Measurements from ENCODE around the gene ZSCAN30. TPM values are rescaled to one million over a fixed set of nuclear protein-coding genes. Genes with fewer than 3 reads are reported as not detected.

ZSCAN30 gene
- total and polyA plus RNA-seq, 2 donors from 2014 or later, result 10.0 to 20.7 TPM

- H3K9ac ChIP-seq (ENCODE audit: low read length in 3 of 3), result no peak overlapping the region
- no peak overlapping the region for H3K4me3 ChIP-seq (ENCODE audit: low read length in 3 of 3)
- no peak for FAIRE-seq
- intact Hi-C loops (cut with DNase I), result no loop called here
- H3K36me3 ChIP-seq (ENCODE audit: control insufficient read depth in 2 of 3, insufficient read depth in 3 of 3, low read length in 3 of 3), result peaks cover 25 to 54% (median 38%) of the 10 kb centered on the region in 3 donors
- peaks cover 0 to 12% (median 0%) of the 10 kb centered on the region in 3 donors for H3K9me3 ChIP-seq (ENCODE audit: control insufficient read depth in 2 of 3, insufficient read depth in 1 of 3, low read length in 3 of 3)
- H3K4me1 ChIP-seq (ENCODE audit: control insufficient read depth in 2 of 3, insufficient read depth in 2 of 3, low read depth in 1 of 3, low read length in 3 of 3), result peaks cover 0 to 2% (median 0%) of the 10 kb centered on the region in 3 donors
- H3K27me3 ChIP-seq (ENCODE audit: control insufficient read depth, insufficient read depth, low read length), result no peaks in the 10 kb centered on the region
- no peak overlapping the region for H3K27ac ChIP-seq (ENCODE audit: low read depth in 2 of 2, low read length in 2 of 2)
- no peak for TF ChIP-seq CTCF (IDR thresholded peaks at IDR 0.05; ENCODE audit: borderline replicate concordance, extremely low read depth, insufficient read depth)
- no peak for DNase-seq
Observed at GRCh38 chr18:35244671-35245070, 45.4 kb downstream of the ZSCAN30 start.

GRCh38 chr18:35242426-35242825 is 47.6 kb downstream of the ZSCAN30 start:
- Histone ChIP-seq H3K36me3 (ENCODE audit: control insufficient read depth in 2 of 3, insufficient read depth in 3 of 3, low read length in 3 of 3) (peaks cover 13 to 47% (median 32%) of the 10 kb centered on the region in 3 donors), H3K4me1 (ENCODE audit: control insufficient read depth in 2 of 3, insufficient read depth in 2 of 3, low read depth in 1 of 3, low read length in 3 of 3) (peaks cover 0 to 2% (median 0%) of the 10 kb centered on the region in 3 donors), H3K9ac (ENCODE audit: low read length in 3 of 3) (peak overlapping the region in 1 of 3 donors; percentile 84), H3K9me3 (ENCODE audit: control insufficient read depth in 2 of 3, insufficient read depth in 1 of 3, low read length in 3 of 3) (peaks cover 0 to 12% (median 0%) of the 10 kb centered on the region in 3 donors), H3K4me3 (ENCODE audit: low read length in 3 of 3) (peak overlapping the region in 1 of 3 donors; percentile 72), H3K27me3 (ENCODE audit: control insufficient read depth, insufficient read depth, low read length) (no peaks in the 10 kb centered on the region), H3K27ac (ENCODE audit: low read depth in 2 of 2, low read length in 2 of 2) (no peak overlapping the region)
- TF ChIP-seq CTCF (IDR thresholded peaks at IDR 0.05; ENCODE audit: borderline replicate concordance, extremely low read depth, insufficient read depth), result no peak
- peak in 1 of 5 donors; percentile 2 for DNase-seq
- FAIRE-seq, result no peak
- intact Hi-C loops (cut with DNase I), result no loop called here

GRCh38 chr18:35241448-35241804 is 48.6 kb downstream of the ZSCAN30 start:
- TF ChIP-seq CTCF (IDR thresholded peaks at IDR 0.05; ENCODE audit: borderline replicate concordance, extremely low read depth, insufficient read depth), result no peak
- peak overlapping the region; percentile 97 to 99 for H3K27ac ChIP-seq (ENCODE audit: low read depth in 2 of 2, low read length in 2 of 2)
- DNase-seq (no peak), FAIRE-seq (no peak)
- intact Hi-C loops (cut with DNase I), result no loop called here
- peak overlapping the region; percentile 79 to 95 (median 84) for H3K9ac ChIP-seq (ENCODE audit: low read length in 3 of 3)
- peaks cover 13 to 41% (median 28%) of the 10 kb centered on the region in 3 donors for H3K36me3 ChIP-seq (ENCODE audit: control insufficient read depth in 2 of 3, insufficient read depth in 3 of 3, low read length in 3 of 3)
- no peaks in the 10 kb centered on the region for H3K27me3 ChIP-seq (ENCODE audit: control insufficient read depth, insufficient read depth, low read length)
- H3K4me1 ChIP-seq (ENCODE audit: control insufficient read depth in 2 of 3, insufficient read depth in 2 of 3, low read depth in 1 of 3, low read length in 3 of 3), result peaks cover 0 to 2% (median 0%) of the 10 kb centered on the region in 3 donors
- H3K4me3 ChIP-seq (ENCODE audit: low read length in 3 of 3), result peak overlapping the region; percentile 72 to 91 (median 91)
- peaks cover 0 to 6% (median 0%) of the 10 kb centered on the region in 3 donors for H3K9me3 ChIP-seq (ENCODE audit: control insufficient read depth in 2 of 3, insufficient read depth in 1 of 3, low read length in 3 of 3)

All from kidney (tissue), 14 donors.